Fibroblast of pulmonary artery (primary cell): ENCODE measurements around the gene RIPK1.
"Not testable (repeated sequence)": the region's sequence is repeated elsewhere in the genome, so short reads cannot be mapped to it uniquely, and the experiment has no call there.

ENCODE experiments used
- DNase-seq: peaks from one replicate; pipeline ENCODE4 v3.0.0-alpha.2; 2010; ENCODE audit warnings: low read depth
- H3K4me3 ChIP-seq: replicated peaks from 2 replicates; pipeline ENCODE4 v1.5.1; 2011; ENCODE audit warnings: low read depth, mild to moderate bottlenecking, control low read depth, low read length, moderate library complexity
- CTCF ChIP-seq: IDR thresholded peaks from 2 replicates; pipeline ENCODE4 v1.5.1; 2011; ENCODE audit warnings: mild to moderate bottlenecking, control low read depth, low read length, inconsistent platforms; ENCODE audit errors: missing control alignments

RIPK1 gene

GRCh38 chr6:3068329-3069214 lies at the start of gene RIPK1:
RIPK1 (plus strand) TSS chr6:3068494; CDS start chr6:3076824, 8,330 bp downstream.
- H3K4me3 ChIP-seq, result peak within 1 kb of the TSS; percentile 79
- TF ChIP-seq CTCF, result peak; percentile 12
- DNase-seq, result peak; percentile 84

- DNase-seq, result no peak
- no peak for TF ChIP-seq CTCF
- no peak overlapping the region for H3K4me3 ChIP-seq
These were observed 49.2 kb upstream of the RIPK1 start for GRCh38 chr6:3019065-3019464.

GRCh38 chr6:3019749-3020320 lies 48.5 kb upstream of the RIPK1 start:
- no peak for DNase-seq
- H3K4me3 ChIP-seq, result no peak overlapping the region
- no peak for TF ChIP-seq CTCF

- DNase-seq, H3K4me3 ChIP-seq: not testable (repeated sequence)
These were observed 47.2 kb upstream of the RIPK1 start for GRCh38 chr6:3020976-3021598.

- no peak for TF ChIP-seq CTCF
These were observed 45.3 kb upstream of the RIPK1 start for GRCh38 chr6:3022765-3023662.

GRCh38 chr6:3023663-3024483 lies 44.4 kb upstream of the RIPK1 start:
- H3K4me3 ChIP-seq, result peak overlapping the region; percentile 27
- no peak for TF ChIP-seq CTCF
- peak; percentile 93 for DNase-seq

More at GRCh38 chr6:3022765-3023662, 45.3 kb upstream of the RIPK1 start:
- DNase-seq, result no peak
- peak overlapping the region; percentile 27 for H3K4me3 ChIP-seq
